Endothelial cell of umbilical vein (primary cell): ENCODE data around the gene ERG.

Experiments used
- EZH2 ChIP-seq: IDR thresholded peaks from 2 replicates; pipeline ENCODE4 v1.6.1; 2012; ENCODE audit warnings: borderline replicate concordance, low read depth, mild to moderate bottlenecking, moderate library complexity, low read length, inconsistent platforms; ENCODE audit not compliant: severe bottlenecking
- POLR2A ChIP-seq: IDR thresholded peaks from 2 replicates; pipeline ENCODE4 v1.6.1; 2012; ENCODE audit warnings: low read depth, mild to moderate bottlenecking, control low read depth, low read length
- POLR2AphosphoS5 ChIP-seq: IDR thresholded peaks from 2 replicates; pipeline ENCODE4 v1.6.1; 2012; ENCODE audit warnings: low read depth, mild to moderate bottlenecking, control low read depth, low read length, moderate library complexity; ENCODE audit not compliant: insufficient read depth
- TF ChIP-seq, protein P1 (sequence below), 2 donors: IDR thresholded peaks; 1 replicate in 1 of 2; 2 replicates in 1 of 2; pipeline ENCODE4 v1.5.1; 2011; ENCODE audit warnings: low read length in 2 of 2, mild to moderate bottlenecking in 2 of 2, moderate library complexity in 2 of 2, control low read depth in 1 of 2, inconsistent platforms in 1 of 2, low read depth in 1 of 2; ENCODE audit not compliant: insufficient read depth in 1 of 2; ENCODE audit errors: extremely low read depth in 1 of 2

GRCh38 chr21:38524168-38525153 lies 26.2 kb upstream of the ERG start:
- TF ChIP-seq POLR2A (no peak), EZH2 (no peak), POLR2AphosphoS5 (no peak)
- TF ChIP-seq, protein P1, sequence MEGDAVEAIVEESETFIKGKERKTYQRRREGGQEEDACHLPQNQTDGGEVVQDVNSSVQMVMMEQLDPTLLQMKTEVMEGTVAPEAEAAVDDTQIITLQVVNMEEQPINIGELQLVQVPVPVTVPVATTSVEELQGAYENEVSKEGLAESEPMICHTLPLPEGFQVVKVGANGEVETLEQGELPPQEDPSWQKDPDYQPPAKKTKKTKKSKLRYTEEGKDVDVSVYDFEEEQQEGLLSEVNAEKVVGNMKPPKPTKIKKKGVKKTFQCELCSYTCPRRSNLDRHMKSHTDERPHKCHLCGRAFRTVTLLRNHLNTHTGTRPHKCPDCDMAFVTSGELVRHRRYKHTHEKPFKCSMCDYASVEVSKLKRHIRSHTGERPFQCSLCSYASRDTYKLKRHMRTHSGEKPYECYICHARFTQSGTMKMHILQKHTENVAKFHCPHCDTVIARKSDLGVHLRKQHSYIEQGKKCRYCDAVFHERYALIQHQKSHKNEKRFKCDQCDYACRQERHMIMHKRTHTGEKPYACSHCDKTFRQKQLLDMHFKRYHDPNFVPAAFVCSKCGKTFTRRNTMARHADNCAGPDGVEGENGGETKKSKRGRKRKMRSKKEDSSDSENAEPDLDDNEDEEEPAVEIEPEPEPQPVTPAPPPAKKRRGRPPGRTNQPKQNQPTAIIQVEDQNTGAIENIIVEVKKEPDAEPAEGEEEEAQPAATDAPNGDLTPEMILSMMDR (IDR thresholded peaks at IDR 0.05; ENCODE audit: extremely low read depth in 1 of 2, insufficient read depth in 1 of 2, low read depth in 1 of 2, low read length in 2 of 2), result no peak
